ENCODE results near the gene RGS16. TPM values are rescaled to one million over a fixed set of nuclear protein-coding genes. Genes with fewer than 3 reads are reported as not detected.

Gene RGS16
- total and polyA plus RNA-seq, 2 donors (not counting 3 experiments of a cell fraction or from before 2014, with no cell fraction given) = not detected

DNA sequence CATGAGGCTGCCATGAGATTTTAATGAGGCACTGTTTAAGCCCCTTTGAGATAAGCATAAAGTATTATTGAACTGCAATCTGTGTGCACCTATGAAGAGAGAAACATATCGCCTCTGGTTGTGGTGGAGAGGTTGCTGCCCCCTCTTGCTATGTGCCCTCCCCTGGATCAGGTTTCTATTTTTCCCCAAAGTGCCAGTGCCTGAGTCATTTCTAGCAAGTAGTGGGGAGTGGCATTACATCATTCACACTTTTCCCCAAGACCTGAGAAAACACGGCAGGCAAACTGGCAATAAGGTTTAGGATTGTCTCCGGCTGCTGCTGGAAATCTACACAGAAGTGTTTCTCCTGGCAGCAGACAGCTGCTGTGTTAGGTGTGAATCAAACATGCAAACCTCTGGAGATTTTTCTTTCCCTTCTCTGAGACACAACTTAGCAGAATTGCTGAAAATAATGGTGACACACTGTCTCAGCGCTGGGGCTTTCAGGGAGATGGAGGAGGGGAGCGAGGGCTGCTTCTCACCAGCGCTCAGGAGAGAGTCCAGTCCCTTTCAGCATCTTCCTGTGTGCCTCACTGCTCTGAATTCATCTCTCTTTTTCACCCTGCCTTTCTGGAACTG lies 13.7 kb upstream of the RGS16 start:
- FAIRE-seq (no peak), DNase-seq (ENCODE audit: low read depth, low spot score) (no peak)
- H3K27ac ChIP-seq (ENCODE audit: insufficient read depth, low read depth, low read length) = no peak overlapping the region
- intact Hi-C loops (cut with micrococcal nuclease) (loop anchor here (5.0 kb wide), 1 partner anchor 164 kb away; no protein-coding TSS in a partner anchor), dilution Hi-C loops (cut with MboI; ENCODE audit: extremely low pct_ligation_motif_present, low sequenced_read_pairs) (no loop called here)
- H3K4me2 ChIP-seq (ENCODE audit: insufficient read depth, low read length) = no peak overlapping the region
- peaks cover 48 to 50% of the 10 kb centered on the region in 2 experiments for H3K27me3 ChIP-seq (ENCODE audit: control insufficient read depth in 2 of 2, insufficient read depth in 2 of 2, low read length in 2 of 2)
- H3K36me3 ChIP-seq (ENCODE audit: control insufficient read depth in 2 of 2, extremely low read depth in 1 of 2, insufficient read depth in 2 of 2, low read length in 2 of 2) = no peaks in the 10 kb centered on the region
- BruUV-seq (replicated peaks) = no TSS peak
- H3K4me1 ChIP-seq (ENCODE audit: control insufficient read depth, extremely low read depth, insufficient read depth, low read length) = peaks cover 11% of the 10 kb centered on the region
- ChIA-PET POLR2A (no interaction called here), CTCF (interaction anchor here (1.1 to 3.4 kb wide), 4 partner anchors 8 to 169 kb away, joined by 4 to 18 read pairs (median 6); no protein-coding TSS in a partner anchor)
- TF ChIP-seq POLR2AphosphoS5 (IDR thresholded peaks at IDR 0.05; ENCODE audit: insufficient read depth, low read depth, low read length) (no peak), GATA2 (IDR thresholded peaks at IDR 0.05; ENCODE audit: insufficient read depth, insufficient read length, low read depth, low read length) (no peak), JUN (IDR thresholded peaks at IDR 0.05; ENCODE audit: borderline replicate concordance, insufficient read depth, insufficient read length, low read depth) (no peak), POLR2A (IDR thresholded peaks at IDR 0.05; ENCODE audit: low read depth, low read length) (no peak), MYC (IDR thresholded peaks at IDR 0.05; ENCODE audit: low read depth, low read length) (no peak), FOS (IDR thresholded peaks at IDR 0.05; ENCODE audit: borderline replicate concordance, insufficient read depth, low read length) (no peak), EZH2 (IDR thresholded peaks at IDR 0.05; ENCODE audit: borderline replicate concordance, low read depth, low read length, severe bottlenecking) (no peak)
- TF ChIP-seq, protein P1, sequence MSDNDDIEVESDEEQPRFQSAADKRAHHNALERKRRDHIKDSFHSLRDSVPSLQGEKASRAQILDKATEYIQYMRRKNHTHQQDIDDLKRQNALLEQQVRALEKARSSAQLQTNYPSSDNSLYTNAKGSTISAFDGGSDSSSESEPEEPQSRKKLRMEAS (IDR thresholded peaks at IDR 0.05; ENCODE audit: insufficient read depth, insufficient read length) = no peak
- TF ChIP-seq, protein P2, sequence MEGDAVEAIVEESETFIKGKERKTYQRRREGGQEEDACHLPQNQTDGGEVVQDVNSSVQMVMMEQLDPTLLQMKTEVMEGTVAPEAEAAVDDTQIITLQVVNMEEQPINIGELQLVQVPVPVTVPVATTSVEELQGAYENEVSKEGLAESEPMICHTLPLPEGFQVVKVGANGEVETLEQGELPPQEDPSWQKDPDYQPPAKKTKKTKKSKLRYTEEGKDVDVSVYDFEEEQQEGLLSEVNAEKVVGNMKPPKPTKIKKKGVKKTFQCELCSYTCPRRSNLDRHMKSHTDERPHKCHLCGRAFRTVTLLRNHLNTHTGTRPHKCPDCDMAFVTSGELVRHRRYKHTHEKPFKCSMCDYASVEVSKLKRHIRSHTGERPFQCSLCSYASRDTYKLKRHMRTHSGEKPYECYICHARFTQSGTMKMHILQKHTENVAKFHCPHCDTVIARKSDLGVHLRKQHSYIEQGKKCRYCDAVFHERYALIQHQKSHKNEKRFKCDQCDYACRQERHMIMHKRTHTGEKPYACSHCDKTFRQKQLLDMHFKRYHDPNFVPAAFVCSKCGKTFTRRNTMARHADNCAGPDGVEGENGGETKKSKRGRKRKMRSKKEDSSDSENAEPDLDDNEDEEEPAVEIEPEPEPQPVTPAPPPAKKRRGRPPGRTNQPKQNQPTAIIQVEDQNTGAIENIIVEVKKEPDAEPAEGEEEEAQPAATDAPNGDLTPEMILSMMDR (IDR thresholded peaks at IDR 0.05; ENCODE audit: extremely low read depth in 1 of 2, insufficient read depth in 1 of 2, low read depth in 1 of 2, low read length in 2 of 2) = no peak
- H3K9me1 ChIP-seq (replicated peaks; ENCODE audit: control insufficient read depth, extremely low read depth, insufficient read depth, low read length) = no peaks in the 10 kb centered on the region
- H3K4me3 ChIP-seq (replicated peaks in 1 of 3; ENCODE audit: insufficient read depth in 1 of 3, low read depth in 1 of 3, low read length in 3 of 3) = no peak overlapping the region
- no peak overlapping the region for H3K9ac ChIP-seq (replicated peaks; ENCODE audit: extremely low read depth, insufficient read depth, low read length)
- H3K79me2 ChIP-seq (ENCODE audit: control insufficient read depth, insufficient read depth, low read length) = no peaks in the 10 kb centered on the region
- H2AFZ ChIP-seq (ENCODE audit: low read depth, low read length) = no peak overlapping the region
- H4K20me1 ChIP-seq (replicated peaks; ENCODE audit: control insufficient read depth, extremely low read depth, insufficient read depth, low read length) = no peaks in the 10 kb centered on the region
- H3K9me3 ChIP-seq (replicated peaks; ENCODE audit: control insufficient read depth, insufficient read depth, low read length) = no peaks in the 10 kb centered on the region
